ENCODE data around the gene FSCB. TPM values are rescaled to one million over a fixed set of nuclear protein-coding genes. Genes with fewer than 3 reads are reported as not detected.
"Not testable (repeated sequence)": the region's sequence is repeated elsewhere in the genome, so short reads cannot be mapped to it uniquely, and the experiment has no call there.

Gene FSCB
- not detected for polyA plus RNA-seq

GRCh38 chr14:44507183-44507582, at the start of gene FSCB:
Gene FSCB (minus strand): TSS chr14:44507283. CDS start chr14:44506987, 296 bp downstream.
- Mint-ChIP-seq H3K27ac (no peak within 1 kb of the TSS), H3K27me3 (no peaks in the 10 kb centered on the region), H3K4me3 (no peak within 1 kb of the TSS), H3K36me3 (no peaks in the 10 kb centered on the region), H3K4me1 (no peaks in the 10 kb centered on the region), H3K9me3 (peaks cover 0 to 15% (median 3%) of the 10 kb centered on the region in 3 donors)

DNA sequence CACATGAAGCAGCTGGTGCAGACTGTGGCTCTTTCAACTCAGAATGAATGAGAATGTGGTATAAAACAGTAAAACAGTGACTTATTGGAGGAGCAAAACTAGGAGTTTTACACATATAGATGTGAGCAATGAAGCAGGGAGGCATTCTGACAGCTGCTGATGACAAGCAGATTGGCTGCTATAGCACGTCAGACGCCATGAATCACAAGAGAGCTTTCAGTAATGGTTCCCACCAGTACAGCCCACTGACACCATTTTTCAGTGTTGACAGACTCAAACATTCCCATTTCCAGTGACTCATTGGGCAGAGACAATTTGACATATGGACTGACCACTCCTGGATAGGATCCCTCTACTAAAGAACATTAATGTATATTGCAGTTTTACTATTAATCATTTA, 24.6 kb upstream of the FSCB start:
- H3K4me3 Mint-ChIP-seq, result no peak overlapping the region
- H3K36me3 Mint-ChIP-seq, result peaks cover 2% of the 10 kb centered on the region
- H3K4me1 Mint-ChIP-seq, result no peaks in the 10 kb centered on the region
- H3K27me3 Mint-ChIP-seq, result no peaks in the 10 kb centered on the region
- no peak overlapping the region for H3K27ac Mint-ChIP-seq
- H3K9me3 Mint-ChIP-seq, result peaks cover 0 to 4% (median 0%) of the 10 kb centered on the region in 3 donors

DNA sequence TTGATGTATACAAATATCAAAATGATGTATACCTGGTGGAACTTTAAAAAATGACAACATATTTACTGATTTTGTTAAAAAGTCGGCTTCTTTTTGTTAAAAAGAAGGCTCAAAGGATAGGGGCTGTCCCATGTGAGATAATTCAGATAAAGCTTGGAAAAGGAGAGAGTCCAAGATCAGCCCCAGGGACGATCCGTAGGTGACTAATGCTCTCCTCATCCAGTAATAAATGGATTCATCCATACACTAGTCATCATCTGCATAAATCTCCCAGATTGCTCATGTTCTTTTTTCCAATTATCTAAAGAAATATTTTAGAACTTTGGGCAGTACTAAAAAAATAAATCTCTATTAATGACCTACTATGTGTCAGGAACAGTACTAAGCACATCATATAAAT, 23.4 kb upstream of the FSCB start:
- no peaks in the 10 kb centered on the region for H3K4me1 Mint-ChIP-seq
- peaks cover 0 to 4% (median 0%) of the 10 kb centered on the region in 3 donors for H3K9me3 Mint-ChIP-seq
- no peak overlapping the region for H3K4me3 Mint-ChIP-seq
- peaks cover 2% of the 10 kb centered on the region for H3K36me3 Mint-ChIP-seq
- no peaks in the 10 kb centered on the region for H3K27me3 Mint-ChIP-seq
- no peak overlapping the region for H3K27ac Mint-ChIP-seq

DNA sequence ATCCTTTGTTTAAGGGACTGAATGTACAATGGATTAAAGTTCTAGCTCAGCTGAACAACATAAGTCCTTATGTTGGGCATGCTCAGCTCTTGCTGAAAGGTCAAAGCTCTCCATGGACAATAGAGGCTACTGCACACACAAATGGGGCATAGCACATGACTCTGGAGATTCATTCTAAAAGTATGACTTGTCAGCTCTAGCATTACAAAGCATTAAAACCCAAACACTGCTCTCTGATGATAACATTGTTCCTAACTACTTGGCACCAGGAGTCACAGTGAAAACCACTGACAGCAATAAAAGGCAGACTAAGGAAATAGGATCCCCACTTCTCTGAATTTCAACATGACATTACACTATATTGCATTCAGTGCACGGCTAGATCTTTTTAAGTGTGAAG, 21.9 kb upstream of the FSCB start:
- Mint-ChIP-seq H3K36me3 (peaks cover 2% of the 10 kb centered on the region), H3K27me3 (no peaks in the 10 kb centered on the region), H3K27ac (no peak overlapping the region), H3K9me3 (no peaks in the 10 kb centered on the region), H3K4me3 (no peak overlapping the region), H3K4me1 (no peaks in the 10 kb centered on the region)

DNA sequence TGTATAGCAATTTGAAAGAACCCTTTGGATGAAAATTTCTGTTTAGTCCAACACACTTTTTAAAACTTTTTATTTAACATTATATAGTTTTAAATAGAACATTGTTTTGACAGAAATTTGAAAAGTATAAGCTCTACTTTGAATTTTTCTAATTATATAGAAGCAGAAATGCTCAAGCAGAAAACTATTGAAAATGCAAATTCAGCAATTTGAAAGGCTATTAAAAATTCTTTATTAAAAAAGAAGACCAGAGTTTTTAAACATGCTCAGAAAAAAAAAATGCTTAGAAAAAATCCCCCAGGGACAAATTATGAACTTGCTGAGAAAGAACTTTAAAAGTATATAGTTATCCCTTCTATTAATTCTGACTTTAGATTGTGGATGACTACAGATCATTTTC, 21.1 kb upstream of the FSCB start:
- no peaks in the 10 kb centered on the region for H3K9me3 Mint-ChIP-seq
- H3K4me3 Mint-ChIP-seq, result no peak overlapping the region

GRCh38 chr14:44525237-44525636, 18.2 kb upstream of the FSCB start:
- Mint-ChIP-seq H3K4me1 (no peaks in the 10 kb centered on the region), H3K27me3 (no peaks in the 10 kb centered on the region), H3K4me3 (no peak overlapping the region), H3K9me3 (peaks cover 0 to 6% (median 3%) of the 10 kb centered on the region in 3 donors), H3K27ac (no peak overlapping the region), H3K36me3 (no peaks in the 10 kb centered on the region)

More for the DNA sequence above, 21.1 kb upstream of the FSCB start:
- Mint-ChIP-seq H3K36me3 (no peaks in the 10 kb centered on the region), H3K4me1 (no peaks in the 10 kb centered on the region), H3K27me3 (no peaks in the 10 kb centered on the region), H3K27ac (no peak overlapping the region)

GRCh38 chr14:44515668-44516067, 8.6 kb upstream of the FSCB start:
- H3K4me1 Mint-ChIP-seq, H3K36me3 Mint-ChIP-seq, H3K27ac Mint-ChIP-seq, H3K4me3 Mint-ChIP-seq, H3K27me3 Mint-ChIP-seq: not testable (repeated sequence)
- peaks cover under 1 to 19% (median 6%) of the 10 kb centered on the region in 3 donors for H3K9me3 Mint-ChIP-seq

DNA sequence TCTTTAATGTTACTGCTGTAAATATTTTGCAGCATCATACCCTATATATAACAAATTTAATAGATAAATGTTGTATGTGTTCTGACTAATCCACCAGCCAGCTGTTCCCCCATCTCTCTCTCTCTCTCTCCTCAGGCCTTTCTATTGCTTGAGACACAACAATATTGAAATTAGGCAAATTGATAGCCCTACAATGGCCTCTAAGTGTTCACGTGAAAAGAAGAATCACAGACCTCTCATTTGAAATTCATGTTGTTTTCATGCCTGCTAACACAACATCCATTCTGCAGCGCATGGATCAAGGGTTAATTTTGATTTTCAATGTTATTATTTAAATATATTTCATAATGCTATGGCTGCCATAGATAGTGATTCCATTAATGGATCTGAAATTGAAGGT, 1.8 kb upstream of the FSCB start:
- Mint-ChIP-seq H3K27ac (no peak overlapping the region), H3K36me3 (no peaks in the 10 kb centered on the region), H3K27me3 (no peaks in the 10 kb centered on the region), H3K4me1 (no peaks in the 10 kb centered on the region), H3K4me3 (no peak overlapping the region), H3K9me3 (peaks cover 0 to 21% (median 3%) of the 10 kb centered on the region in 3 donors)

DNA sequence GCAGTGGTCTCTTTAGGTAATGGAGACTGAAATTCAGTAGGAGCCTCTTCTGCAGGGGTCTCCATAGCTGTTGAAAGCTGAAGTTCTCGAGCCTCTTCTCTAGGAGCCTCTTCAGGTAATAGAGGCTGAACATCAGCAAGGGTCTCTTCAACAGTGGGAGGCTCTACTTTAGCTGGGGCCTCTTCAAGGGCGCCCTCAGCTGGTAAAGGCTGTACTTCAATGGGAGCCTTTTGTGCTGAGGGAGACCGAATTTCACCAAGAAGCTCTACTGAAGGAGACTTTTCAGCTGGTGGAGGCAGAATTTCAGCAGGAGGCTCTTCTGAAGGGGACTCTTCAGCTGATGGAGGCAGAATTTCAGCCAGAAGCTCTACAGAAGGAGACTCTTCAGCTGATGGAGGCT, 1.5 kb downstream of the FSCB start:
- H3K4me1 Mint-ChIP-seq, result no peaks in the 10 kb centered on the region
- H3K4me3 Mint-ChIP-seq, result no peak overlapping the region
- H3K36me3 Mint-ChIP-seq, result no peaks in the 10 kb centered on the region
- H3K9me3 Mint-ChIP-seq, result peaks cover 0 to 8% (median 2%) of the 10 kb centered on the region in 3 donors
- no peaks in the 10 kb centered on the region for H3K27me3 Mint-ChIP-seq
- no peak overlapping the region for H3K27ac Mint-ChIP-seq

- Mint-ChIP-seq H3K36me3 (no peaks in the 10 kb centered on the region), H3K9me3 (peaks cover 2 to 8% (median 3%) of the 10 kb centered on the region in 3 donors), H3K27ac (no peak overlapping the region), H3K4me3 (no peak overlapping the region), H3K4me1 (no peaks in the 10 kb centered on the region), H3K27me3 (no peaks in the 10 kb centered on the region)
These were observed 9.9 kb downstream of the FSCB start for GRCh38 chr14:44497148-44497547.

- Mint-ChIP-seq H3K4me3 (no peak overlapping the region), H3K9me3 (peaks cover 0 to 9% (median 6%) of the 10 kb centered on the region in 3 donors), H3K27me3 (no peaks in the 10 kb centered on the region), H3K36me3 (no peaks in the 10 kb centered on the region), H3K4me1 (no peaks in the 10 kb centered on the region), H3K27ac (no peak overlapping the region)
These were observed 12.9 kb downstream of the FSCB start for GRCh38 chr14:44494137-44494536.

GRCh38 chr14:44490966-44491365, 16.1 kb downstream of the FSCB start:
- Mint-ChIP-seq H3K4me3 (no peak overlapping the region), H3K27ac (no peak overlapping the region), H3K36me3 (no peaks in the 10 kb centered on the region), H3K9me3 (peaks cover 0 to 13% (median 12%) of the 10 kb centered on the region in 3 donors), H3K4me1 (no peaks in the 10 kb centered on the region), H3K27me3 (no peaks in the 10 kb centered on the region)

GRCh38 chr14:44477953-44478352, 29.1 kb downstream of the FSCB start:
- H3K4me3 Mint-ChIP-seq, result no peak overlapping the region
- H3K27me3 Mint-ChIP-seq, result no peaks in the 10 kb centered on the region
- H3K36me3 Mint-ChIP-seq, result no peaks in the 10 kb centered on the region
- H3K27ac Mint-ChIP-seq, result no peak overlapping the region
- H3K9me3 Mint-ChIP-seq, result peaks cover 0 to 4% (median 3%) of the 10 kb centered on the region in 3 donors
- no peaks in the 10 kb centered on the region for H3K4me1 Mint-ChIP-seq

GRCh38 chr14:44468771-44469170, 38.3 kb downstream of the FSCB start:
- H3K27ac Mint-ChIP-seq, result no peak overlapping the region
- H3K36me3 Mint-ChIP-seq, result no peaks in the 10 kb centered on the region
- no peaks in the 10 kb centered on the region for H3K27me3 Mint-ChIP-seq
- H3K4me3 Mint-ChIP-seq, result no peak overlapping the region
- peaks cover 0 to 8% (median 2%) of the 10 kb centered on the region in 3 donors for H3K9me3 Mint-ChIP-seq
- H3K4me1 Mint-ChIP-seq, result peaks cover 0 to 1% (median 0%) of the 10 kb centered on the region in 3 donors

DNA sequence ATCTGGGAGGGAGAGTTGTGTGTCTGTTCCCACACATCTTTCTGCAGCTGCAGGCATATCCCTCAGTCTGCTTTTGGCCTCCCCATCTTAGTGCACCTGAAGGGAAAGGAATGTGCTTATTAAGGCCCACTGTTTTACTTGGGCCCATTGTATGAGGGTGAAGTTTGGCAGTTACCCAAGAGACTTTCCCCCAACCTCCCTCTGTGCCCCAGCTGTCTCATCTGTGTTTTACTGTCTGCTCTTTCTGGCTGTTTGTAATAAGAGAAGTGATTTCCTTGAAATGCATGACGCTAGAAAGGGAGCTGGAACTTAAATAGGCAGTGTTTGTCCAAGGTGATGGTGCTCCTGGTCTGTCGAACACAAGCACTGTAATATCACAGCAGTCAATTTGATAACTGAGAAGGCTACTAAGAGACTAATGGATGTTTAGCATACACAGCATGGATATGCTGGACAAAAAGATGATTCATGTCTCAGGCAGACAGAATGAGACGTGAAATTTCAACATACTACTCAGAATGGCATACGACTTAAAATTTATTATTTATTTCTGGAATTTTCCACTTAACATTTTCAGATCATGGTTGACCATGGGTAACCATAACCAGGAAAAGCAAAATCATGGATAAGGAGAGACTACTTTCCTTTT, 43.6 kb downstream of the FSCB start:
- Mint-ChIP-seq H3K27ac (no peak overlapping the region), H3K27me3 (no peaks in the 10 kb centered on the region), H3K9me3 (peaks cover 2 to 8% (median 6%) of the 10 kb centered on the region in 3 donors), H3K4me1 (peaks cover 0 to 1% (median 0%) of the 10 kb centered on the region in 3 donors), H3K4me3 (no peak overlapping the region), H3K36me3 (no peaks in the 10 kb centered on the region)

- Mint-ChIP-seq H3K4me1 (no peaks in the 10 kb centered on the region), H3K9me3 (peaks cover 4 to 8% (median 4%) of the 10 kb centered on the region in 3 donors), H3K36me3 (no peaks in the 10 kb centered on the region), H3K4me3 (no peak overlapping the region), H3K27ac (no peak overlapping the region), H3K27me3 (no peaks in the 10 kb centered on the region)
These were observed 44.7 kb downstream of the FSCB start for GRCh38 chr14:44462381-44462780.

Data from IgD-negative memory B cell (primary cell).